GM18508 (cell line): ENCODE results near the gene CDO1.

Experiments used
- ATAC-seq: cut with Tn5 transposase; IDR thresholded peaks from one replicate; pipeline ENCODE4 v1.9.1; 2021; ENCODE audit warnings: moderate number of reproducible peaks; ENCODE audit not compliant: insufficient read depth, unreplicated experiment

Gene CDO1

DNA sequence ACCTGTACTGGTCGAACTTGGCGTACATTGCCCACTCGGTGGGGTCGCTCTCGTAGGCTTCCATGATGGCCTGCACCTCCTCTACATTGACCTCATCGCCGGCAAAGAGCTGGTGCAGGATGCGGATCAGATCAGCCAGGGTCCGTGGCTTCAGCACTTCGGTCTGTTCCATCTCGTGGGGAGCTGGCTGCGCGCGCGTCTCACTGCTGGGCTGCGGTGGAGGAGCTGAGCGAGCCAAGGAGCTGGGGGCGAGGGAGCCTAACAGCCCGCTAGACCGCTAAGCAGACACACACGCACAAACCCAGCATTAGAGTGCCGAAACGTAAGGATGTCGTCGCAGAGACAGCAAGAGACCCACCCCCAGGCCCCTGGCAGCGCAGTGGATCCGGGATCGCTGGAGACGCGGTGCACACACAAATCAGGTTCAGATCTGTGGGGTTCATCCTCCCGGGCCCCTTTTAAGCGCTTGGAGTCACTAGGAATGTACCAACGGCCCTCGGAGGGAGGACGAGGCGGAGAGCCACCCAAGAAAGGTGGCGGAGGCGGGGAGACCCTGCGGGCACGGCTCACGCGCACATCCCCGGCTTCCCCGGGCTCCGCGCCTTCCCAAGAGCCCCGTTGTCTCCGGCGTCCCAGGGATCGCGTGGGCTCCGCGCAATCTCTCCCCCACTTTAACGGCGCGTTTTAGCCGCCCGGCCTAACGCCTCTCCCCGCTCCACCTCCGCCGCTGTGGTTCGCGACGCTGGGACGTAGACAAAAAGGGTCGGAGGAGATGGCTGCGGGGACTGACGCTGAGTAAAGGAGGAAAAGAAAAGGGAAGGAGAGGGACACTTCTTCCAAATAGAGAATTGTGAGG, at the start of gene CDO1:
Gene CDO1, minus strand, starts transcription at position 434 of the 856 bp plus-strand sequence. Its CDS starts 262 bp downstream, at position 172.
- no peak for ATAC-seq

GRCh38 chr5:115859378-115859777, 42.9 kb upstream of the CDO1 start:
- ATAC-seq, result no peak

DNA sequence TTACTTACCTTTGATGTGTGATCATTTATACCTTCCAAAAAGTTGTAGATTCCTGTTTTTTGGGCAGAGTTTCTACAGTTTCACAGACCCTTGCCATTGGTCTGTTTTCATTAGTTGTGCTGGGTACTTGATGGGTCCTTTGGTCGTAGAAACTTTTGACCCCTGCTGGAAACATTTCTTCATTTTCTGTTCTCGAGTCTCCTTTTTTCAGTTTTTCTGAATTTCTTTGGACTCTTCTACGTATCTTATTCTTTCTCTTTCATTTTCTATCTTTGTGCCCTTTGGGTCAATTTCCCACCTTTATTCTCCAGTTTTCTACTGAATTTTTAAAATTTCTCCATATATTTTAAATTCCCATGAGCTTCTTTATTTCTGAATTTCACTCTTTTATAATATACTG, 41.9 kb upstream of the CDO1 start:
- ATAC-seq, result no peak

DNA sequence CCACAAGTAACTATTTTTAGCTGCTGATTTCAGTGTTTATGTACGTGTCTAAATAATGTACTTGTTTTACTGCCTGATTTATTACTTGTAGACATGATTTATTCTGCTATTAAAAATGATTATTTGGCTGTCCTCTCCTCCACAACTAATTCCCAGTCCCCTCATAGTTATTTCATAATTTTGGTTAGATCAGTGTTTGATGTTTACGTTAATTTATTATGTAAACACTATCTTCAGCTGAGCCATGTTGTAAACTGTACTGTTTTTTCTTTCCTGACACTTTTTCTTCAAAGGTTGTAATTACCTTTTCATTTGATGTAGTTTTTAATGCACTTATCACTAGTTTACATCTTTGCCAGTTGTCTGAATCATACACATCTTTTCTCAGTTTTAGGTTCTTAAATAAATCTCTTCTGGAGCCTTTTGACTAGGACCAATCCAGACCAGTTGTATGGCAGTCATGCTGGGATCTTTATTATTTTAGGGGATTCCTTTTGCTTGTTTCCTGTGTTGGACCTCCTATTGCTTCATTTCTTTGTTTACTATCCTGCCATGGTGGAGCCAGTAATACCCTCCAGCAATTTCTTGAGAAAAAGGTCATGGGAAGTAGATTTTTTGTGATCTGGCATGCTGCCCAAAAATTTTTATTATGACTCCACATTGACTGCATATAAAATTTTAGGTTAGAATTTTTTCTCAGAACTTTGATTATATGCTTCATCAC, 41.3 kb upstream of the CDO1 start:
- ATAC-seq, result no peak

GRCh38 chr5:115857057-115857479, 40.6 kb upstream of the CDO1 start:
- ATAC-seq, result no peak

- ATAC-seq, result no peak
Measured at GRCh38 chr5:115855959-115856358, 39.5 kb upstream of the CDO1 start.

GRCh38 chr5:115854139-115854538, 37.7 kb upstream of the CDO1 start:
- ATAC-seq, result no peak

- ATAC-seq, result no peak
Measured at GRCh38 chr5:115850744-115851416, 34.4 kb upstream of the CDO1 start.

DNA sequence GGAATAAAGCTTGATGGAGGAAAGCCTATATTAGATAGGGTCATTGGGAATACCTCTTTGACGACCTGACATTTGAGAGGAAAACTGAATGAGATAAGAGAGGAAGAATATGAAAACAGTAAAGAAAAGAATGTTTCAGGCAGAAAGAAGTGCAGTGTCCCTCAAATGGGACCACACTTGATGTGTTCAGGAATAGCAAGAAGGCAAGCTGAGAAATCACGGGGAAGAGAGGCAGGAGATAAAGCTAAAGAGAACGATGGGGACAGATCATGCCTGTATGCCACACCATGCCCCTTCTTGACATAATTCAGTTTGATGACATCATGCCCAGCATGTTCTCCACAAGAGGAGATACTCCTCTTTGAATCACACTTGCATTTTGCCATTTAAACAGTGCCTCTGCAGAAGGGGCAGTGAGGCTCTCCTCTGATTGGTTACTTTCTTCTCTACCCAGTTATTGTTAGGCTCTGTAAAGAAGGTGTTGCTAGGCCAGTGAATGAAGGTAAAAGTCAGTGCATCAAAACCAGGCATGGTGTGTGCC, 32.9 kb upstream of the CDO1 start:
- no peak for ATAC-seq

GRCh38 chr5:115847290-115847689, 30.8 kb upstream of the CDO1 start:
- no peak for ATAC-seq

GRCh38 chr5:115844321-115844817, 27.9 kb upstream of the CDO1 start:
- ATAC-seq, result no peak

- ATAC-seq, result no peak
Measured at GRCh38 chr5:115843444-115844130, 27.1 kb upstream of the CDO1 start.

DNA sequence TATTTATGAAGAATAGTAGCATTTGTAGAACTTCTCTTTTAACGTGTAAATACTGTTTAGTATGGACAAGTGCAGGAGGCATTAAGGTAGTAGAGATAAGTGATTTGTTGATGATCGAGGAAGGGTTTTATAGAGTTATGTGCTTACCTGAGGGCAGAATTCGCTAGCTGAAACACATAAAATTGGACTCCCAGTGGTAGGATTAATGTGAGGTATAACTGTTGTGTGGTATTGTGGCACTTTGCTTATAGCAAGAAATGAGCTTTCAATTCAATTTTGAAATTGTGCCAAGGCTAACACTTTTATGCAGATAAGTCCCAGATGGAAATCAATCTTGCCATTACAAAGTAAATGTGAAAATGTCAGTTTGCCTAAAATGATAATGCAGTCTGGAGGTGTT, 26.5 kb upstream of the CDO1 start:
- no peak for ATAC-seq

DNA sequence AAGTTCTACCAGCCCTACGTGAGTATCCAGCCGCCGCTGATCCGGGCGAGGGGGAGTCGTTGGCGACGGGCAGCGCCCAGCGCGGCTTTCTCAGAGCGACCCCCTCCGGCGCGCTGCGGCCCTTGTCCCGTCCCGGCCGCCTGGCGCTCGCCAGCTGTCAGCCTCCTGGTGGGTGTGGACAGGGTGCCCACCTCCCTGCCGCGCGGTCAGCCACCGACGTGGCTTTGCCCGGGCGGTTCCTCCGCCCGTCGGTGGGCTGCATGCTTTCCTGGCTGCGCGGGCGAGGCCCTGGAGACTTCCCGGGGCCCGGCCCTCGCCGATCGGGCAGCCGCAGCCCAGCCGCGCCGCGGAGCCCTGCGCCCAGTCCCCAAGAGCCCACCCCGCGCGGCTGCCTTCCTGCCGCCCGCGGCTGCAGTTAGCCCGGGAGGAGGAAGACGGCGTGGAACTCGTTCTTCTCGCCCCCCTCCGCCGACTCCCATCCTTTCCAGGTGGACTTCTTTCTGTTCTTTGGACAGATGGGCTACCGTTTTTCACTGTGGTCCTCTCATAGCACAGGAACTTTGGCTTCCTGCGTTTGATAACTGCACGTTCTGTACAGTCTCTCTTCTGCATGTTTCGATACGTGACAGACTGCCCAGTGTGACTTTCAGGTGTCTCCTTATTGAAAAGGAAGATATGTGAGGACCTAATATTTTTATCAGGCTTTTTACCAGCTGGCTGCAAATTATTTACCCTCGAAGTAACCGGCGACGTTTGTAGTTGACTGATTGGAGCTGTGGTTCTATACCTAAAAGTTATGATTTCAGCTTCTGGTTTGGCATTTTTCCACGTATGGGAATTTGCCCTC, 25.9 kb upstream of the CDO1 start:
- ATAC-seq, result peak; percentile 18

DNA sequence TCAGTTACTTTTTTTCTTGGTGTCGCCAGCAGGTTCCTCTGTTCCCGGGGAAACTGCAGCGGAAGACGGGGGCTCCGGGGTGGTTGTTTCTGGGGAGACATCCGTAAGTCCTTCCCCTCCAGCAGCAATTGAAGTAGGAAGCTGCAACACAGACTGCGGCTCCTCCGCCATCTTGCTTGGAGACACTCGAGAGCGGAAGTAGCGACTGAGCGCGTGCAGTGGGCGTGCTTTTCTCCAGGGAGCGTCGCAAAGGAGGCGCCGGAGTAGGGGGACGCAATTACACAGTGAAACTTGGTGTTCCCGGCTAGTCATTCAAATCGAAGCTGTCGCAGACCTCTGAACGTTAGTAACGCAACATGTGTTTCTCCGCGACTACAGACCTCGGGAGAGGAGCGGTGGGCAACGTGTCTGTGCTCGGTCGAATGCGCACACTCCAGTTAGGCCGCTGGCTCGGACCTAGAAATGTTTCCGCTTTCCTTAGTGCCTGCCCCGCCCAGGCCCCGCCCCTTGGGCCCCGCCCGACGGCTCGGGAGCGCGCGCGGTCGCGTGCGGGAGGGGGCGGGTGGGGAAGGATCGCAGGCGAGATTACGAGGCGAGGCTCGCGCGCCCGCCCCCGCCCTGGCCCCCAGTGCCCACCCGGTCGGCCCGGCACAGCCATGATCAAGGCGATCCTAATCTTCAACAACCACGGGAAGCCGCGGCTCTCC, 25.1 kb upstream of the CDO1 start, which contains the start of the genes AP3S1 and ATG12:
Gene AP3S1, plus strand, starts transcription at position 554 of the 707 bp plus-strand sequence. Its CDS starts 103 bp downstream, at position 657.
Gene ATG12, minus strand, starts transcription at position 184 of the 707 bp plus-strand sequence. Its CDS starts 13 bp downstream, at position 171.
- peak; percentile 61 for ATAC-seq

DNA sequence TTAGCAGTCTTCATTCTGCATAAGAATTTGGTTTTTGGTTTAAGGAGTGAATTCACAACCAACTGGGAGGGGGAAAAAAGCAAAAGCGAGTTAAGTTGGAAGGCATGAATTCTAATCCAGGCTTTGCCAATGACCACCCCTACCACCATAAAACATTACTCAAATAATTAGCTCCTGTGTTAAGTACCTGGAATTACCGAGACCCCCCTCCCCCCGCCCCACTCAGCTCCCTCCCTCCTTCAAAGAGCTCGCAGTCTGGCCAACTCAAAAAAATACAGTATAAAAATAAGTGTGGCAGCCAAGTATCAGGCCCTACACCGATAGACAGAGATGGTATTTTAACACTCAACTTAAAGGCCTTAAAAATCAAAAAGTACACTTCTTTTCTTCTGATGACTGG, 24.4 kb upstream of the CDO1 start:
- ATAC-seq, result no peak

DNA sequence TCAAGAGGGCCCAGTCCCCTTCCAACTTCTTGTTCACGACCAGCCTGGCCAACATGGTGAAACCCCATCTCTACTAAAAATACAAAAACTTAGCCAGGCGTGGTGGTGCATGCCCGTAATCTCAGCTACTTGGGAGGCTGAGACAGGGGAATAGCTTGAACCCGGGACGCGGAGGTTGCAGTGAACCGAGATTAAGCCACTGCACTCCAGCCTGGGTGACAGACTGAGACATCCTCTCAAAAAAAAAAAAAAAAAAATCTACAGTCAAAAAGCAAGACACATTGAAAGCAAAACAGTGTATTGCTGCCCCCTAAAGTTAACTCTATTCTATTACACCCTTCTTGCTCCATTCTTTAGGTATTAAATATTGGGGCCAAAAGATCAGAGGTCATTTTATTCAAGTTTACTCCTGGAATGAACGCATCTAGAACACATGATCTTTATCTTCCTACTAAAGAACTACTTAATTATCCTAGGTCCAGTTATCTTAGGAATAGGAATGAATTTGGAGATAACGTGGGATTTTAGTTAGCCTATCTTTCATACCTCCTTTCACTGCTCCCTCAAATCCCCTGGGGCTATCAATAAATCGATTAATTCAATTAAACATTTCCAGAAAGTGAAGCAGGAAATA, 22.5 kb upstream of the CDO1 start:
- no peak for ATAC-seq

- no peak for ATAC-seq
Measured at GRCh38 chr5:115835481-115835880, 19.0 kb upstream of the CDO1 start.
